Fibroblast of skin of right quadriceps (primary cell): ENCODE data around the gene ENTREP1.
"Not testable (repeated sequence)": the region's sequence is repeated elsewhere in the genome, so short reads cannot be mapped to it uniquely, and the experiment has no call there.

Source experiments
- DNase-seq: peaks from one replicate; pipeline ENCODE4 v3.0.0-alpha.2; 2013

ENTREP1 gene

DNA sequence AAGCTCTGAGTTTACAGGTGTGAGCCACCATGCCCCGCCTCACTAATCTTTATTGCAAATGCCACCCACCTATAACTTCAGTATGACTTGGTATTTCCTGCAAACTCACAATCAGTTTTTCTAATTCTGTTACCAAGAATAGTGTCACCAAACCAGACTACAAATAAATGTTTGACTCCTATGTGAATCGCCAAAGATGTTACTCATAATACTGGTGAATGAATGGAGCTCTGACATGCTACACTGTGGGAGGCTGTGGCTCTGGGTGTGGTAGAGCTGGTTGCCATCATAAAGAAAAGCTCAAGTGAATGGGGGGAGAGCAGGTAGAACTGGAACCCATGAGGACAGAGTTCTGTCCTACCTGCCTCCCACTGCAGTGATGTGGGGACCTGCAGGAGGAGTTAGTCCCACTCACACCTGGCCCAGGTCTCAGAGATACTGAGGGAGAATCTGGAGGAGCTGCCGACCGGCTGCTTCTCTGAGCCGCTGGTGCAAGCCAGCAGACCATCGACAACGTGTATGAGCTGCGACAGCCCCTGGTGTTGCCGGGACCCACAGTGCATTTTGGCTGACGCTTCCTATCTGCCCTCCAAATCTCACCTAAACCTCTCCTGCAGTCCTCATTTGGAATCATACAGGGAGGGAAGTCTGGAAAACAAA is 95.7 kb downstream of the ENTREP1 start:
- no peak for DNase-seq

- peak; percentile 65 for DNase-seq
These were observed 97.1 kb downstream of the ENTREP1 start for GRCh38 chr9:69421908-69422801.

GRCh38 chr9:69425136-69425801 is 100.3 kb downstream of the ENTREP1 start:
- DNase-seq, result no peak

DNA sequence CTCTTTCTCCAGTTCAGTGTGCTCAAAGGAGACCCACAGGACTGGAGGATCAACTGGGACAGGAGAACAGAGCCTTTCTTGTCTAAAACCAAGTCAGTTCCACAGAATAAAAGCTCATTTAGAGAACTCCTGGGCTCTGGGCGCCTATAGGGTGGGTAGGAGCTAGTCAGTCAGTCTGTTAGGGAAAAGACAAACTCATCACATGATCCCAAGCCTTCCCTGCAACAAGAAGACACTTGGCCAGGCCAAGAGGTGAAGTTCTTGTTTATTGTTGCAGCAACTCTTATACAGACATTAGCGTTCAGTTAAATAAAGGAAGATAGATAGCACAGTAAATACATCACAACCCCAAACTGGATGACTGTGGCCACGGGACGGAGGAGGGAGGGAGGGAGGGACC is 102.3 kb downstream of the ENTREP1 start:
- no peak for DNase-seq

- no peak for DNase-seq
These were observed 103.2 kb downstream of the ENTREP1 start for GRCh38 chr9:69428017-69428785.

- no peak for DNase-seq
These were observed 104.3 kb downstream of the ENTREP1 start for GRCh38 chr9:69429281-69429680.

GRCh38 chr9:69430206-69430605 is 105.2 kb downstream of the ENTREP1 start:
- DNase-seq, result no peak

DNA sequence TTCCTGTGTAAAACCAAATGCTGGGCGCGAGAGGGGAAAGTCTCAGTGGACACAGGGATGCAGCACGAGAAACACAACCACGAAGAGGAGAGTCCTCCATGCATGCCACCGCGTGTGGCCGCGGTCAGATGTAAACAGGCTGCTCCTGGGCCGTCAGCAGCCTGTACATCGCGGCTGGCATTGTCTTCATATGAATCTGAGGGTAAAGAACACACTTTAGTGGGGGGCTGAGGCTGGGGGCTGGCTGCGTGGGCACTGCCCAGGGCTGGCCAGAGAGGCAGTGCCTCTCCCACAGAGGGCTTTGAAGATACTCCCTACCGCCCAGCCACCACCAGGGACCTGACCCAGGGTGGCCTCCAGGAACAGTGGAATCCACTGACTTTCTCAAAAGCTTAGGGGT is 106.2 kb downstream of the ENTREP1 start:
- DNase-seq, result no peak

DNA sequence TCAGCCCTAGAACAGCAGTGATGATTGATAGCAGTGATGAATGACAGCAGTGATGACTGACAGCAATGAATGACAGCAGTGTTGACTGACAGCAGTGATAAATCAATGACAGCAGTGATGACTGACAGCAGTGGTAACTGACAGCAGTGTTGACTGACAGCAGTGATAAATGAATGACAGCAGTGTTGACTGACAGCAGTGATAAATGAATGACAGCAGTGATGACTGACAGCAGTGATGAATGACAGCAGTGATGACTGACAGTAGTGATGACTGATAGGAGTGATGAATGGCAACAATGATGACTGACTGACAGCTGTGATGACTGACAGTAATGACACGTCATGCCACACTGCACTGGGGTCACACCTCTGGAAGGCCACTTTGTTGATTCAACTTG is 106.8 kb downstream of the ENTREP1 start:
- no peak for DNase-seq

GRCh38 chr9:69432623-69433022 is 107.6 kb downstream of the ENTREP1 start:
- no peak for DNase-seq

GRCh38 chr9:69433392-69433791 is 108.4 kb downstream of the ENTREP1 start:
- peak; percentile 59 for DNase-seq

DNA sequence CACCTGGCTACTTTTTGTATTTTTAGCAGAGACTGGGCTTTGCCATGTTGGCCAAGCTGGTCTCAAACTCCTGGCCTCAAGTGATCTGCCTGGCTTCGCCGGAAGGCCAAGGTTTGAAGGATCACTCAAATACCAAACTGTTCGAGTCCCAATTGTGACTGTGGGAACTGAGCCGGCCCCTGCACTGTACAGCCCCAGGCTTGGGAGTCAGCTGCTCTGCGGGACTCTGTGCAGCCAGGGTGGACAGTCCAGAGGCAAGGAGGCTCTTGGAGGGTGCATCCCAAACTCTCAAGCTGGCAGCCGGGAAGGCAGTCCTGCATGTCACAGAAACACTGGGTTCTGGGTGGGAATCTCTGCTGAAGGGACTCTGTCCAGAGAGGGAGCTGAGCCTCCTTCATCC is 109.0 kb downstream of the ENTREP1 start:
- no peak for DNase-seq

DNA sequence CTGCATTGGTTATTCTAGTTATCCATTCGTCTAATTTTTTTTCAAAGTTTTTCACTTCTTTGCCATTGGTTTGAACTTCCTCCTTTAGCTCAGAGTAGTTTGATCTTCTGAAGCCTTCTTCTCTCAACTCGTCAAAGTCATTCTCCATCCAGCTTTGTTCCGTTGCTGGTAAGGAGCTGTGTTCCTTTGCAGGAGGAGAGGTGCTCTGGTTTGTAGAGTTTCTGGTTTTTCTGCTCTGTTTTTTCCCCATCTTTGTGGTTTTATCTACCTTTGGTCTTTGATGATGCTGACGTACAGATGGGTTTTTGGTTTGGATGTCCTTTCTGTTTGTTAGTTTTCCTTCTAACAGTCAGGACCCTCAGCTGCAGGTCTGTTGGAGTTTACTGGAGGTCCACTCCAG is 114.6 kb downstream of the ENTREP1 start:
- DNase-seq, result not testable (repeated sequence)

- not testable (repeated sequence) for DNase-seq
These were observed 115.4 kb downstream of the ENTREP1 start for GRCh38 chr9:69440254-69440955.
